Smooth muscle cell (in vitro differentiated cells): ENCODE results near the gene SLC9A6. TPM values are rescaled to one million over a fixed set of nuclear protein-coding genes. Genes with fewer than 3 reads are reported as not detected.

Source experiments
- DNase-seq: peaks from one replicate; lab custom pipeline; 2025; ENCODE audit not compliant: unreplicated experiment; lab: John Stamatoyannopoulos, UW
- H2AFZ ChIP-seq: fragments of 200-600 bp; sonication (generic); 2 replicates; pipeline ENCODE4 v1.6.0; 2016; ENCODE audit warnings: antibody characterized with exemption, low read depth, mild to moderate bottlenecking
- H3F3A ChIP-seq: fragments of 200-600 bp; sonication (generic); 2 replicates; pipeline ENCODE4 v1.6.0; 2017; ENCODE audit warnings: antibody characterized with exemption, low read depth
- H3K27ac ChIP-seq: fragments of 200-600 bp; sonication (generic); 2 replicates; pipeline ENCODE4 v1.5.1; 2016; ENCODE audit warnings: low read depth, mild to moderate bottlenecking
- H3K27me3 ChIP-seq: fragments of 200-600 bp; sonication (generic); 2 replicates; pipeline ENCODE4 v1.6.1; 2016; ENCODE audit warnings: low read depth, mild to moderate bottlenecking
- H3K36me3 ChIP-seq: fragments of 200-600 bp; sonication (generic); 2 replicates; pipeline ENCODE4 v1.5.1; 2016; ENCODE audit warnings: low read depth
- H3K4me1 ChIP-seq: fragments of 200-600 bp; sonication (generic); 2 replicates; pipeline ENCODE4 v1.5.1; 2016; ENCODE audit warnings: low read depth
- H3K4me2 ChIP-seq: fragments of 200-600 bp; sonication (generic); 2 replicates; pipeline ENCODE4 v1.6.0; 2016; ENCODE audit warnings: mild to moderate bottlenecking
- H3K4me3 ChIP-seq: fragments of 200-600 bp; sonication (generic); 2 replicates; pipeline ENCODE4 v1.5.1; 2016; ENCODE audit warnings: mild to moderate bottlenecking
- H3K79me2 ChIP-seq: fragments of 200-600 bp; sonication (generic); 2 replicates; pipeline ENCODE4 v1.6.0; 2016; ENCODE audit warnings: low read depth, mild to moderate bottlenecking
- H3K9ac ChIP-seq: fragments of 200-600 bp; sonication (generic); 2 replicates; pipeline ENCODE4 v1.6.0; 2016; ENCODE audit warnings: low read depth
- H3K9me3 ChIP-seq: fragments of 200-600 bp; sonication (generic); replicated peaks from 2 replicates; pipeline ENCODE4 v1.5.1; 2016; ENCODE audit warnings: low read depth
- H4K20me1 ChIP-seq: fragments of 200-600 bp; sonication (generic); 2 replicates; pipeline ENCODE4 v1.6.0; 2016; ENCODE audit warnings: low read depth
- WGBS: methylation state at CpG from one replicate; pipeline ENCODE4 v1.1.7; 2016; ENCODE audit warnings: low lambda C conversion rate; 5-methylcytosine and 5-hydroxymethylcytosine counted together
- polyA plus RNA-seq: library from polyadenylated mRNA; unstranded; fragments of >200 nt; fragmentation: Nextera tagmentation; extraction: Ambion mirVana; gene quantifications from 2 replicates; pipeline ENCODE4 v1.2.1, GENCODE V29; 2016
- total RNA-seq: library from RNA; depleted of rRNA; stranded (reverse); fragments of >200 nt; gene quantifications from 2 replicates; pipeline ENCODE4 v1.2.3, GENCODE V29; 2014
- TF ChIP-seq, protein P1 (sequence below): fragments of 200-600 bp; sonication (generic); IDR thresholded peaks from 2 replicates; pipeline ENCODE4 v1.5.1; 2017; ENCODE audit warnings: borderline replicate concordance, mild to moderate bottlenecking, antibody characterized with exemption; ENCODE audit not compliant: insufficient read depth, poor library complexity, severe bottlenecking

The SLC9A6 gene
- total and polyA plus RNA-seq, 2 experiments from 2014 or later = 11.6 to 19.8 TPM

DNA sequence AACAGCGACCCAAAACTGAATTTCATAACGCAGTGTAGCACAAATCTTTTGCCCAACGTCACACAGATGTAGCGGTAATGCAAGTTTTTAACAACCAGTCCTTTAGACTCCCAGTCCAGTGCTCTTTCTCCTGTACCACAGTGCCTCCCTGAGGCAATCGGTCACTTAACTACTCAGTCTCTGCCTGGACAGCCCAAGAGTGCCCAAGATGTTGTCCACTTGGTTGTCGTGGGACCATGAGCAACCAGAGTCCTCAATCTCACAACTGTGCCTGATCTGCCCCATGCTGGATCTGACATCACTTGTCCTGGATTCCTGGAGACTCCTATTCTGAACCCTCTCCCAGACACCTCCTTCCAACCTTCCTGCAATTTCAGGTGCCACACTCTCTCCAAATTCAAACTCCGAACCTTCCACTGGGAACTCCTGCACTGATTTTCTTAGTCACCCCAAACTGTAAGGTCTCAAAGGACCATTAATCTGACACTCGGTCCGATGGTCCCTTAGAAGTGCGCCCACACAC, 12.1 kb upstream of the SLC9A6 start:
- H3K79me2 ChIP-seq = peaks cover 28% of the 10 kb centered on the region
- no peaks in the 10 kb centered on the region for H3K36me3 ChIP-seq
- no peaks in the 10 kb centered on the region for H3K27me3 ChIP-seq
- peak overlapping the region; percentile 85 for H3K4me2 ChIP-seq
- peak overlapping the region; percentile 90 for H3K4me3 ChIP-seq
- peak overlapping the region; percentile 87 for H2AFZ ChIP-seq
- WGBS = 37% methylated on average over 10 of the region's 10 CpGs
- H3K9ac ChIP-seq = peak overlapping the region; percentile 91
- peak overlapping the region; percentile 94 for H3K27ac ChIP-seq
- TF ChIP-seq, protein P1, sequence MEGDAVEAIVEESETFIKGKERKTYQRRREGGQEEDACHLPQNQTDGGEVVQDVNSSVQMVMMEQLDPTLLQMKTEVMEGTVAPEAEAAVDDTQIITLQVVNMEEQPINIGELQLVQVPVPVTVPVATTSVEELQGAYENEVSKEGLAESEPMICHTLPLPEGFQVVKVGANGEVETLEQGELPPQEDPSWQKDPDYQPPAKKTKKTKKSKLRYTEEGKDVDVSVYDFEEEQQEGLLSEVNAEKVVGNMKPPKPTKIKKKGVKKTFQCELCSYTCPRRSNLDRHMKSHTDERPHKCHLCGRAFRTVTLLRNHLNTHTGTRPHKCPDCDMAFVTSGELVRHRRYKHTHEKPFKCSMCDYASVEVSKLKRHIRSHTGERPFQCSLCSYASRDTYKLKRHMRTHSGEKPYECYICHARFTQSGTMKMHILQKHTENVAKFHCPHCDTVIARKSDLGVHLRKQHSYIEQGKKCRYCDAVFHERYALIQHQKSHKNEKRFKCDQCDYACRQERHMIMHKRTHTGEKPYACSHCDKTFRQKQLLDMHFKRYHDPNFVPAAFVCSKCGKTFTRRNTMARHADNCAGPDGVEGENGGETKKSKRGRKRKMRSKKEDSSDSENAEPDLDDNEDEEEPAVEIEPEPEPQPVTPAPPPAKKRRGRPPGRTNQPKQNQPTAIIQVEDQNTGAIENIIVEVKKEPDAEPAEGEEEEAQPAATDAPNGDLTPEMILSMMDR = no peak
- H4K20me1 ChIP-seq = no peaks in the 10 kb centered on the region
- no peaks in the 10 kb centered on the region for H3K4me1 ChIP-seq
- DNase-seq = no peak
- no peaks in the 10 kb centered on the region for H3K9me3 ChIP-seq
- no peaks in the 10 kb centered on the region for H3F3A ChIP-seq

DNA sequence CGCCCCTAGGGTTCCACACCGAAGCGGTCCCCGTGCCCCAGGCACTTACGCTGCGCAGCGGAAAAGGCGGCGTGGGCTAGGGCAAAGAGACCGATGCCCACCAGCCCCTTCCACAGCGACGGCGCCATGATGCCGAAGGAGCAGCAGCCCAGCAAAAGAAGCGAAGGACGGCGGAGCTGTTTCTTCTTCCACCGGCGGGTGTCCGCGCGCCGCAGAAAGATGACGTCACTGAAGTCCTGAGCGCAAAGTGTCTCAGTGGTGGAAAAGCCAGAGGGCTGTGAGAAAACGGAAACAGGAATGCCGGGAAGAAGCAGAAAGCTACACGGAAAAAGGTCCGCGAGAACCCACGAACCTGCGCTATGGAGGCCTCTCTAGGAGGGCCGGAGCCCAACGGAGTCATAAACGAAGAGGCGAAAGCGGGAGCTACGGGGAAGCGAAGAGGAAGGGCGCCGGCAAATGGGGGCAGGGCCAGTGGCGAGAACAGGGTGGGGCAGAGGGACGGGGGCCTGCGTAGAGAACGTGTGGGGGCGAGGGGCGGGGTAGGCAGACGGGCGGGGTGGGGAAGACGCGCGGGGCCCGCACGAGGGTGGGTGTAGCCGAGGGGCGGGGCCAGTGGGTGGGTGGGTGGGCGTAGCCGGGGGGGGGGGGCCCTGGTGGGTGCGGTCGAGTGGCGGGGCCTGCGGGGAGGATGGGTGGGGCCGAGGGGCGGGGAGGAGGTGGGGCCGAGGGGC, 11.5 kb upstream of the SLC9A6 start, which contains the start of gene MMGT1:
MMGT1 (minus strand) TSS at position 441 of the 731 bp plus-strand sequence; CDS start at position 128, 313 bp downstream.
- peak; percentile 71 for DNase-seq
- Histone ChIP-seq H3K4me2 (peak within 1 kb of the TSS; percentile 85), H3K9me3 (no peaks in the 10 kb centered on the region), H3K79me2 (peaks cover 28% of the 10 kb centered on the region), H3K27me3 (no peaks in the 10 kb centered on the region), H3F3A (no peaks in the 10 kb centered on the region), H3K4me1 (no peaks in the 10 kb centered on the region), H3K4me3 (peak within 1 kb of the TSS; percentile 90), H3K36me3 (no peaks in the 10 kb centered on the region), H3K27ac (peak within 1 kb of the TSS; percentile 94), H2AFZ (peak within 1 kb of the TSS; percentile 87), H3K9ac (peak within 1 kb of the TSS; percentile 91), H4K20me1 (no peaks in the 10 kb centered on the region)
- 37% methylated on average over 41 of the region's 65 CpGs for WGBS
- TF ChIP-seq, protein P1 = no peak

DNA sequence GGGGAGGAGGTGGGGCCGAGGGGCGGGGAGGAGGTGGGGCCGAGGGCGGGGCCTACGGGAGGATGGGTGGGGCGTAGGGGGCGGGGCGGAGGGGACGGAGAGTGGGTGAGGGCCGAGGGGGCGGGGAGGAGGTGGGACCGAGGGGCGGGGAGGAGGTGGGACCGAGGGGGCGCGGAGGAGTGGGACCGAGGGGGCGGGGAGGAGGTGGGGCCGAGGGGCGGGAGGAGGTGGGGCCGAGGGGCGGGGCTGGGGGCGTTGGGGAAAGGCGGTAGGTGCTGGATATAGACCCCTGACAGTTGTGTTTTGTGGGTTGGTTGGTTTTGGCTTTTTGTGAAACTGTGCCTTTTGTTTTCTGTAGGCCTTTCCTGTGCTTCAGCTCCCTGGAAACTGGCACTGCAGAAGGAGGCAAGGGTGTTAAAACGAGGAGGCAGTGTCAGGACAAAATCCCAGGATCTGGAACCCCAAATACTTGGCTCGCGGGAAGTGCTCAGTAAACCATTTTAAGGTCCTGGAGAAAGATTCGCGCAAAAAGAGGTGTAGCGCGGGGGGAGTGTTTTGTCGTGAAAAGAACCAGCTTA, 10.9 kb upstream of the SLC9A6 start:
- TF ChIP-seq, protein P1 = no peak
- Histone ChIP-seq H3K36me3 (no peaks in the 10 kb centered on the region), H3K4me2 (peak overlapping the region; percentile 79), H4K20me1 (no peaks in the 10 kb centered on the region), H3K9me3 (no peaks in the 10 kb centered on the region), H3F3A (no peaks in the 10 kb centered on the region), H3K79me2 (peaks cover 28% of the 10 kb centered on the region), H2AFZ (no peak overlapping the region), H3K27me3 (no peaks in the 10 kb centered on the region), H3K4me3 (peak overlapping the region; percentile 43), H3K9ac (no peak overlapping the region), H3K27ac (no peak overlapping the region), H3K4me1 (no peaks in the 10 kb centered on the region)
- peak; percentile 68 for DNase-seq
- 55% methylated on average over 8 of the region's 32 CpGs for WGBS
